ENCODE data around the gene FAM163A.

FAM163A gene

GRCh38 chr1:179807291-179807690 lies 64.2 kb downstream of the FAM163A start:
- no peak for TF ChIP-seq CTCF (IDR thresholded peaks at IDR 0.05; ENCODE audit: borderline replicate concordance, insufficient read depth, low read depth, low read length)
- no peak overlapping the region for H3K4me3 ChIP-seq (ENCODE audit: low read depth, low read length)

GRCh38 chr1:179807691-179808485 lies 64.8 kb downstream of the FAM163A start:
- H3K4me3 ChIP-seq (ENCODE audit: low read depth, low read length), result no peak overlapping the region
- TF ChIP-seq CTCF (IDR thresholded peaks at IDR 0.05; ENCODE audit: borderline replicate concordance, insufficient read depth, low read depth, low read length), result no peak

GRCh38 chr1:179808503-179808902 lies 65.4 kb downstream of the FAM163A start:
- no peak for TF ChIP-seq CTCF (IDR thresholded peaks at IDR 0.05; ENCODE audit: borderline replicate concordance, insufficient read depth, low read depth, low read length)
- H3K4me3 ChIP-seq (ENCODE audit: low read depth, low read length), result no peak overlapping the region

- peak; percentile 88 for TF ChIP-seq CTCF (IDR thresholded peaks at IDR 0.05; ENCODE audit: borderline replicate concordance, insufficient read depth, low read depth, low read length)
- no peak overlapping the region for H3K4me3 ChIP-seq (ENCODE audit: low read depth, low read length)
Observed at GRCh38 chr1:179809506-179810366, 66.6 kb downstream of the FAM163A start.

- H3K4me3 ChIP-seq (ENCODE audit: low read depth, low read length), result no peak overlapping the region
- no peak for TF ChIP-seq CTCF (IDR thresholded peaks at IDR 0.05; ENCODE audit: borderline replicate concordance, insufficient read depth, low read depth, low read length)
Observed at GRCh38 chr1:179810367-179810715, 67.2 kb downstream of the FAM163A start.

DNA sequence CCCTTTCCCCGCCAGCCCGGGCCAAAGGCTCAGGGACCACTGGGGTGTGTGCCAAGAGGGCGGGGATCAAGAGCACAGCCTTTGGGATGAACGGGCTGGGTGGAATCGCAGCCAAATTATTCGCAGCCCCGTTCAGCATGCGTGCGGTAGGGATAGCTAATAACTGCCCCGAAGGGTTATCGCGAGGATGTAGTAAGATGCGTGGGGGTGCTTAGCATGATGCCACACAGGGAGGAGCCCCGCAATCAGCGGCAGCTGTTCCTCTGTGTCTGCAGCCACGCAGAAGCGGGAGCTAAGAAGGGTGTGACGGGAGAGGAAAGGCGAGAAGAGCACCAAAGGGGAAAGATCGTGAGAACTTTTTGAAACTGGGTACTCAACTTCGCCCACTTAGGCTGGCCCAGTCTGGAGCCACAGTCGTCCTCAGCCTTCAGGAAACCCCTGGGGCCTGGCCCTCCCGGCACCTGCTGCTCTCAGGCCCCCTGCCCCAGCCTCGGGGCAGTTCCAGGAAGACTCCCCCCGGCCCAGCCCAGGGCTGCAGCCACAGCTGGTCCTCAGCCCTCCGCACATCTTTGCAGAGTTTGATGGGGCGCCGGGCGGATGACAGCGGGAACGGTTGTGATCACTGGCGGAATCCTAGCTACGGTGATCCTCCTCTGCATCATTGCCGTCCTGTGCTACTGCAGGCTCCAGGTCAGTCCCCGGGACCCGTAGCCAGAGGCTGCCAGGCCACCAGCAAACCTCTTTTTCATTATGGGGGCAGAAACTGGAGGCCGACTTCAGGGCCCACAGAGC lies 69.6 kb downstream of the FAM163A start:
- H3K4me3 ChIP-seq (ENCODE audit: low read depth, low read length), result no peak overlapping the region
- no peak for TF ChIP-seq CTCF (IDR thresholded peaks at IDR 0.05; ENCODE audit: borderline replicate concordance, insufficient read depth, low read depth, low read length)
